ENCODE data around the gene CACNA1G.
A peak's percentile ranks its signal among the peaks of the same experiment; 100 is the strongest.

Gene CACNA1G

GRCh38 chr17:50560185-50560824 lies at the start of gene CACNA1G:
Gene CACNA1G (plus strand): TSS chr17:50560715. CDS start chr17:50561460, 745 bp downstream.
- DNase-seq, result peak; percentile 78

GRCh38 chr17:50511058-50511457 lies 49.5 kb upstream of the CACNA1G start:
- DNase-seq, result no peak

- DNase-seq, result no peak
Measured at GRCh38 chr17:50513495-50513894, 47.0 kb upstream of the CACNA1G start.

GRCh38 chr17:50514388-50514787 lies 46.1 kb upstream of the CACNA1G start:
- no peak for DNase-seq

- DNase-seq, result no peak
Measured at GRCh38 chr17:50514936-50515702, 45.4 kb upstream of the CACNA1G start.

GRCh38 chr17:50517011-50517410 lies 43.5 kb upstream of the CACNA1G start:
- no peak for DNase-seq

- DNase-seq, result no peak
Measured at GRCh38 chr17:50517504-50518383, 42.8 kb upstream of the CACNA1G start.

- no peak for DNase-seq
Measured at GRCh38 chr17:50518384-50519023, 42.0 kb upstream of the CACNA1G start.

- DNase-seq, result no peak
Measured at GRCh38 chr17:50519141-50519834, 41.2 kb upstream of the CACNA1G start.

- no peak for DNase-seq
Measured at GRCh38 chr17:50520483-50520882, 40.0 kb upstream of the CACNA1G start.

GRCh38 chr17:50521514-50521913 lies 39.0 kb upstream of the CACNA1G start:
- DNase-seq, result no peak

GRCh38 chr17:50522766-50523165 lies 37.7 kb upstream of the CACNA1G start:
- DNase-seq, result no peak

- no peak for DNase-seq
Measured at GRCh38 chr17:50523208-50523607, 37.3 kb upstream of the CACNA1G start.

GRCh38 chr17:50524838-50525237 lies 35.7 kb upstream of the CACNA1G start:
- DNase-seq, result no peak

- DNase-seq, result no peak
Measured at GRCh38 chr17:50527155-50527762, 33.3 kb upstream of the CACNA1G start.

GRCh38 chr17:50527949-50528474 lies 32.5 kb upstream of the CACNA1G start:
- no peak for DNase-seq

- DNase-seq, result no peak
Measured at GRCh38 chr17:50529849-50530248, 30.7 kb upstream of the CACNA1G start.

- DNase-seq, result no peak
Measured at GRCh38 chr17:50531428-50532025, 29.0 kb upstream of the CACNA1G start.

- DNase-seq, result no peak
Measured at GRCh38 chr17:50532452-50533024, 28.0 kb upstream of the CACNA1G start, which contains the start of gene EPN3. Gene EPN3 (plus strand): TSS chr17:50532735. CDS start chr17:50536557, 3,822 bp downstream.

- no peak for DNase-seq
Measured at GRCh38 chr17:50533185-50533584, 27.3 kb upstream of the CACNA1G start.

- DNase-seq, result no peak
Measured at GRCh38 chr17:50533720-50534148, 26.8 kb upstream of the CACNA1G start.

Data from activated T-cell treated with anti-CD3 and anti-CD28 coated beads for 4 hours (primary cell).